GM12873 (cell line): ENCODE results near the gene ERBB4.

Experiments
- CTCF ChIP-seq: IDR thresholded peaks from 2 replicates; pipeline ENCODE4 v1.5.1; 2012; ENCODE audit warnings: low read depth, mild to moderate bottlenecking, moderate library complexity, low read length, control low read depth; ENCODE audit not compliant: insufficient read depth; ENCODE audit errors: missing control alignments

Gene ERBB4

DNA sequence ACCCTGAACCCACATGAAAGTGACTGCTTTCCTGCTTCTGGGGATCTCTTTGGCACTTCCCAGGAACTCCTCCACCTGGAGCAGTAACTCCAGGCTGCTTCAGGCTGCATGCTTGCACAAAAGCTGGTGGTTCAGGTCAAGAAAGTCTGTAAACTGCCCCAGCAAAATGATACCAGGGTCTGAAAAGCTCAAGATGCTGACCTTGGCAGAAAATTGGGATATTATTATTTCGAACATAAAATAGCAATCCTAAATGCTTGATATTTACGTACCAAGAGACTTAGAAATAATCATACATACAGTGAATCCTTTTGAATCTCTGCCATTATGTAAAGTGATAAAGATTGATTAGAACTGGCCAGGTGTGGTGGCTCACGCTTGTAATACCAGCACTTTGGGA lies 674.3 kb downstream of the ERBB4 start:
- TF ChIP-seq CTCF = no peak

DNA sequence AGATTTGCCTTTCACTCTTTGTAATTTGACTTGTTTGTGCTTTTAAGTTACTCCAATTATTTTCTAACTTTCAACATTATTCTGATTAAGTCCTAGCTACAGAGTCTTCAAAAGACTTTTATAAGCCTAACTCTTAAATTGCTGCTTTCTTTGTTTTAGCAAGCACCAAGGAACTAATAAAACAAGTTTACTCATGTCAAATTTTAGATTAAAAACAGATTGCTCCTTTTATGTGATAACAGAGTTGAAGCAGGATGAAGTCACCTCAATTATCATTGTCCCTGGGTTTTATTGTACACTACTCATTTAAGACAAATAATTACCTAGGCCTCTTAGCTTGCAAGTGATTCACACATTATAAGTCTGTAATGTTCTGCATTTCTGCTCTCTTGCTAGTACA lies 678.4 kb downstream of the ERBB4 start:
- TF ChIP-seq CTCF = no peak

- peak; percentile 28 for TF ChIP-seq CTCF
These were observed 683.8 kb downstream of the ERBB4 start for GRCh38 chr2:211854832-211855231.

- TF ChIP-seq CTCF = no peak
These were observed 691.9 kb downstream of the ERBB4 start for GRCh38 chr2:211846714-211847113.

DNA sequence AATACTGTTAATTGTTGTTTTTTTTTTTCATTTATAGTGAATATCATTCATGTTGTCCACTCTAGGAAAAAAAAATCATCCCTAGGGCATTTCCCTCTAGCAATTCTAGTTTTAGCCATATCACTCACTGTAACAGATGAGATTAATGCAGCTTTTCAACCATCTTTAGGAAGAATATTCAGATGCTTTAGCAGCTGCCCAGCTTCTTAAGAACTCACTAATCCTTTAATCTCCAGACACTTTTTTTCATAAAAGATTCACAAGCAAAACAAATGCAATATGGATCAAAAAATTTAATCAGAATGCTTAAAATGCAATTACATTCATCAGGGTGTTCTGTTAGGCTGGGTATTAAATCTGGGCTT lies 692.6 kb downstream of the ERBB4 start:
- no peak for TF ChIP-seq CTCF

DNA sequence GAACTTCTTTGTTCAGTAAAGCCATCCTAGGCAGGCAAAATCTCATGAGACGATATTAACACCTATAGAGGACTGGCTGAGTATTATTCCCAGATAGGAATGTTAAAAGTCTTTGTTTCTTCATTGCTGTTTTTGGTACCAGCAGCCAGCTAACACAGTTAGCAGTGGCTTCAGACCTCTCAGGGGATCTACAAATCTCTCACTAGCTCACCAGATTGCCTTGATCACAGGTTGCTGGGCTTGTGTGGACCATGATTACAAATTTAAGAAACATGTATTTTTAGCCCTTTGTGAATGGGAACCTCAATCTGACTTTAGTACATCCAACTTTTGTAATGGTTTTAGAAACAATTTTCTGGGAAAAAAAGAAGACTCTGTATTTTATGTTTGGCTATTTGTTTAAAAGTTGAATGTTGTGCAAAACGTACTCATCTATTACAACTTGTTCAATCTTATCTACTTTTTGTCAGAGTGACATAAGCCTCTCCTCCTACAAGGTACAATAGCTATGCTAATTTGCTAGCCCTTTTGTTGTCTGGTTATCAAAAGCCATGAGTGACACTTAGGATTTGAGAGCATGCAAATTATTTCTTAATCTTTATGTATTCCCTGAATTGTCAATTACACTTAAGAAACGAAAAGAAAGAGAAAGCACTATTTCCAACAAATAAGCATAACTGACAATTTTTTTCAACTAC lies 693.1 kb downstream of the ERBB4 start:
- TF ChIP-seq CTCF = no peak

DNA sequence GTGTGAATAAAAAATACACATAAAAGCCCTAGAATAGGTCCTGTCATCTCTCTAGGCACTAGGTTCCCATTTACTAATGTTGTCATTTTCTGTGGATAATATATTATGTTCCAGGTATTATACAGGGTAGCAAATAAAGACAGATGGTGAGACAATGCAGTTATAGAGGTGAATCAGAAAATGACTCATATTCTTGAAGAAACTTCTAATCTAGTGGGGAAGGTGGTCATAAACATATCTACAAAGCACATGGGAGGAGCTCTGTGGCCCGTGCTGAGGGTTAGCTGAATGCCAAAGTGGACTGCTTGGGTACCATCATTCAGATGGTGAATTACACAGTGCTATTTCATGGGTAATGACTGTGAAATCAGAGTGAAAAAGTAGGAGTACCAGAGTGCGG lies 700.9 kb downstream of the ERBB4 start:
- no peak for TF ChIP-seq CTCF
